Activated CD4-positive, alpha-beta memory T cell treated with anti-CD3 and anti-CD28 coated beads for 36 hours (primary cell): ENCODE data around the gene FCHSD1. TPM values are rescaled to one million over a fixed set of nuclear protein-coding genes. Genes with fewer than 3 reads are reported as not detected.

Experiments used
- CTCF ChIA-PET: fragments of 350-600 bp; sonication (Branson Sonifier 250); formaldehyde crosslinking; loops from one replicate; lab custom pipeline; 2021; ENCODE audit warnings: antibody characterized with exemption, inconsistent platforms; lab: Charles Lee
- POLR2A ChIA-PET: fragments of 350-600 bp; sonication (Branson Sonifier 250); formaldehyde crosslinking; loops from one replicate; lab custom pipeline; 2021; ENCODE audit warnings: antibody characterized with exemption; lab: Charles Lee
- DNase-seq: peaks from one replicate; pipeline ENCODE4 v3.0.0-alpha.2; 2020
- H3K27ac Mint-ChIP-seq: one replicate; pipeline ENCODE4 v1.8.0; 2021; ENCODE audit warnings: mixed read lengths
- H3K27me3 Mint-ChIP-seq: one replicate; pipeline ENCODE4 v1.8.0; 2021; ENCODE audit warnings: mixed read lengths
- H3K36me3 Mint-ChIP-seq: one replicate; pipeline ENCODE4 v1.8.0; 2021; ENCODE audit warnings: mixed read lengths
- H3K4me1 Mint-ChIP-seq: one replicate; pipeline ENCODE4 v1.8.0; 2021; ENCODE audit warnings: low read depth, mixed read lengths
- H3K4me3 Mint-ChIP-seq: one replicate; pipeline ENCODE4 v1.8.0; 2021; ENCODE audit warnings: mild to moderate bottlenecking, mixed read lengths
- H3K9me3 Mint-ChIP-seq: one replicate; pipeline ENCODE4 v1.8.0; 2021; ENCODE audit warnings: mixed read lengths
- intact Hi-C: fragments of 100-400 bp; cut with micrococcal nuclease; formaldehyde crosslinking; loops from one replicate; pipeline ENCODE4 v1.15.1; 2023
- total RNA-seq, 2 experiments: library from RNA; stranded (reverse); gene quantifications; one replicate each; pipeline ENCODE4 v1.2.3, GENCODE V29; 2021

Gene FCHSD1
- total RNA-seq, 2 experiments from 2014 or later = 40.1 to 46.0 TPM

GRCh38 chr5:141640698-141641097 lies 10.5 kb downstream of the FCHSD1 start:
- Mint-ChIP-seq H3K4me1 (peaks cover 34% of the 10 kb centered on the region), H3K36me3 (peaks cover 13% of the 10 kb centered on the region), H3K27ac (no peak overlapping the region), H3K4me3 (no peak overlapping the region), H3K27me3 (no peaks in the 10 kb centered on the region), H3K9me3 (no peaks in the 10 kb centered on the region)
- intact Hi-C loops = no loop called here
- POLR2A ChIA-PET = interaction anchor here (2.8 kb wide), 1 partner anchor 10 kb away, joined by 11 read pairs; the partner anchor contains the start of gene FCHSD1
- CTCF ChIA-PET = interaction anchor here (1.1 to 3.8 kb wide), 4 partner anchors 43 to 83 kb away, joined by 4 to 44 read pairs (median 5); no protein-coding TSS in a partner anchor
- DNase-seq = no peak

- CTCF ChIA-PET = interaction anchor here (0.8 to 1.1 kb wide), 2 partner anchors 47 to 76 kb away, joined by 3 to 4 read pairs; no protein-coding TSS in a partner anchor
- POLR2A ChIA-PET = no interaction called here
Measured at GRCh38 chr5:141640051-141640415, 11.2 kb downstream of the FCHSD1 start.

GRCh38 chr5:141639357-141640050 lies 11.7 kb downstream of the FCHSD1 start:
- ChIA-PET CTCF (interaction anchor here (0.8 to 10.4 kb wide), 4 partner anchors 21 to 76 kb away, joined by 3 to 120 read pairs (median 44); partner anchors contain the start of gene DIAPH1), POLR2A (interaction anchor here (3.7 kb wide), 1 partner anchor 11 kb away, joined by 32 read pairs; the partner anchor contains the start of gene FCHSD1)
- DNase-seq = no peak
- Mint-ChIP-seq H3K36me3 (peaks cover 9% of the 10 kb centered on the region), H3K27ac (no peak overlapping the region), H3K4me1 (peaks cover 46% of the 10 kb centered on the region), H3K9me3 (no peaks in the 10 kb centered on the region), H3K4me3 (no peak overlapping the region), H3K27me3 (no peaks in the 10 kb centered on the region)
- intact Hi-C loops = no loop called here

More at GRCh38 chr5:141640051-141640415, 11.2 kb downstream of the FCHSD1 start:
- DNase-seq = no peak
- H3K27ac Mint-ChIP-seq = no peak overlapping the region
- peaks cover 41% of the 10 kb centered on the region for H3K4me1 Mint-ChIP-seq
- H3K9me3 Mint-ChIP-seq = no peaks in the 10 kb centered on the region
- H3K4me3 Mint-ChIP-seq = no peak overlapping the region
- no peaks in the 10 kb centered on the region for H3K27me3 Mint-ChIP-seq
- H3K36me3 Mint-ChIP-seq = peaks cover 12% of the 10 kb centered on the region
- intact Hi-C loops = no loop called here

GRCh38 chr5:141638771-141639170 lies 12.4 kb downstream of the FCHSD1 start:
- POLR2A ChIA-PET = interaction anchor here (0.9 to 3.7 kb wide), 2 partner anchors 12 to 35 kb away, joined by 3 to 32 read pairs; partner anchors contain the start of gene FCHSD1

GRCh38 chr5:141637767-141638419 lies 13.3 kb downstream of the FCHSD1 start:
- peak overlapping the region; percentile 89 for H3K27ac Mint-ChIP-seq
- H3K4me1 Mint-ChIP-seq = peaks cover 54% of the 10 kb centered on the region
- POLR2A ChIA-PET = interaction anchor here (0.7 to 5.1 kb wide), 8 partner anchors 9 to 46 kb away, joined by 3 to 44 read pairs (median 6); partner anchors contain the start of genes DIAPH1 and FCHSD1
- no peaks in the 10 kb centered on the region for H3K27me3 Mint-ChIP-seq
- peak; percentile 72 for DNase-seq
- intact Hi-C loops = loop anchor here (2.0 kb wide), 1 partner anchor 45 kb away; no protein-coding TSS in a partner anchor
- CTCF ChIA-PET = interaction anchor here (1.0 to 10.4 kb wide), 13 partner anchors 12 to 80 kb away, joined by 3 to 120 read pairs (median 8); partner anchors contain the start of genes DIAPH1 and FCHSD1
- peak overlapping the region; percentile 94 for H3K4me3 Mint-ChIP-seq
- H3K36me3 Mint-ChIP-seq = peaks cover 14% of the 10 kb centered on the region
- H3K9me3 Mint-ChIP-seq = no peaks in the 10 kb centered on the region

More at GRCh38 chr5:141638771-141639170, 12.4 kb downstream of the FCHSD1 start:
- H3K4me3 Mint-ChIP-seq = peak overlapping the region; percentile 94
- H3K27me3 Mint-ChIP-seq = no peaks in the 10 kb centered on the region
- CTCF ChIA-PET = interaction anchor here (1.8 to 10.4 kb wide), 5 partner anchors 21 to 75 kb away, joined by 7 to 120 read pairs (median 27); partner anchors contain the start of gene DIAPH1
- peak overlapping the region; percentile 89 for H3K27ac Mint-ChIP-seq
- H3K9me3 Mint-ChIP-seq = no peaks in the 10 kb centered on the region
- no peak for DNase-seq
- H3K4me1 Mint-ChIP-seq = peaks cover 52% of the 10 kb centered on the region
- intact Hi-C loops = no loop called here
- peaks cover 12% of the 10 kb centered on the region for H3K36me3 Mint-ChIP-seq

- Mint-ChIP-seq H3K27ac (peak overlapping the region; percentile 80), H3K4me1 (peaks cover 54% of the 10 kb centered on the region), H3K27me3 (no peaks in the 10 kb centered on the region), H3K9me3 (no peaks in the 10 kb centered on the region), H3K4me3 (peak overlapping the region; percentile 94), H3K36me3 (peaks cover 17% of the 10 kb centered on the region)
- intact Hi-C loops = loop anchor here (2.0 kb wide), 1 partner anchor 44 kb away; no protein-coding TSS in a partner anchor
- POLR2A ChIA-PET = interaction anchor here (0.7 to 5.1 kb wide), 15 partner anchors 8 to 364 kb away, joined by 3 to 44 read pairs (median 4); partner anchors contain the start of genes DIAPH1, FCHSD1 and RNF14
- CTCF ChIA-PET = interaction anchor here (1.0 to 10.4 kb wide), 14 partner anchors 12 to 324 kb away, joined by 3 to 120 read pairs (median 8); partner anchors contain the start of genes DIAPH1 and FCHSD1
- peak; percentile 59 for DNase-seq
Measured at GRCh38 chr5:141637123-141637766, 14.0 kb downstream of the FCHSD1 start.

- Mint-ChIP-seq H3K4me1 (peaks cover 47% of the 10 kb centered on the region), H3K4me3 (peak within 1 kb of the TSS; percentile 94), H3K27me3 (no peaks in the 10 kb centered on the region), H3K36me3 (peaks cover 17% of the 10 kb centered on the region), H3K27ac (peak within 1 kb of the TSS; percentile 80), H3K9me3 (no peaks in the 10 kb centered on the region)
- DNase-seq = peak; percentile 96
- ChIA-PET CTCF (interaction anchor here (1.0 to 10.4 kb wide), 14 partner anchors 11 to 333 kb away, joined by 3 to 120 read pairs (median 8); partner anchors contain the start of genes DIAPH1, FCHSD1 and RNF14), POLR2A (interaction anchor here (0.8 to 5.1 kb wide), 15 partner anchors 11 to 365 kb away, joined by 3 to 44 read pairs (median 4); partner anchors contain the start of genes DIAPH1, FCHSD1 and RNF14)
- intact Hi-C loops = loop anchor here (1.0 to 2.0 kb wide), 4 partner anchors 15 to 44 kb away; partner anchors contain the start of gene FCHSD1
Measured at GRCh38 chr5:141636413-141637122, 14.7 kb downstream of the FCHSD1 start, which contains the start of the genes HDAC3 and RELL2. TSS of gene HDAC3 (minus strand) at chr5:141636849. CDS start at chr5:141636790, 59 bp downstream. TSS of gene RELL2 (plus strand) at chr5:141636997. CDS start at chr5:141638226, 1,229 bp downstream.

- DNase-seq = no peak
- ChIA-PET CTCF (interaction anchor here (1.0 to 10.4 kb wide), 8 partner anchors 18 to 333 kb away, joined by 3 to 120 read pairs (median 18); partner anchors contain the start of genes DIAPH1 and RNF14), POLR2A (interaction anchor here (1.1 to 5.1 kb wide), 11 partner anchors 11 to 366 kb away, joined by 3 to 44 read pairs (median 8); partner anchors contain the start of genes DIAPH1 and FCHSD1)
- intact Hi-C loops = loop anchor here (1.0 to 2.0 kb wide), 4 partner anchors 15 to 43 kb away; partner anchors contain the start of gene FCHSD1
- Mint-ChIP-seq H3K4me3 (peak overlapping the region; percentile 94), H3K9me3 (no peaks in the 10 kb centered on the region), H3K36me3 (peaks cover 14% of the 10 kb centered on the region), H3K27ac (peak overlapping the region; percentile 66), H3K4me1 (peaks cover 42% of the 10 kb centered on the region), H3K27me3 (no peaks in the 10 kb centered on the region)
Measured at GRCh38 chr5:141636106-141636412, 15.2 kb downstream of the FCHSD1 start.

- Mint-ChIP-seq H3K27ac (no peak overlapping the region), H3K27me3 (no peaks in the 10 kb centered on the region), H3K4me3 (peak overlapping the region; percentile 94), H3K9me3 (no peaks in the 10 kb centered on the region), H3K4me1 (peaks cover 38% of the 10 kb centered on the region), H3K36me3 (peaks cover 12% of the 10 kb centered on the region)
- CTCF ChIA-PET = interaction anchor here (1.0 to 10.4 kb wide), 7 partner anchors 18 to 333 kb away, joined by 3 to 120 read pairs (median 27); partner anchors contain the start of genes DIAPH1 and RNF14
- intact Hi-C loops = loop anchor here (1.0 to 2.0 kb wide), 4 partner anchors 16 to 43 kb away; partner anchors contain the start of gene FCHSD1
- DNase-seq = no peak
- POLR2A ChIA-PET = interaction anchor here (1.1 to 5.1 kb wide), 7 partner anchors 10 to 43 kb away, joined by 3 to 44 read pairs (median 10); partner anchors contain the start of genes DIAPH1 and FCHSD1
Measured at GRCh38 chr5:141635646-141636045, 15.6 kb downstream of the FCHSD1 start.

GRCh38 chr5:141634720-141635119 lies 16.5 kb downstream of the FCHSD1 start:
- Mint-ChIP-seq H3K4me3 (no peak overlapping the region), H3K27me3 (no peaks in the 10 kb centered on the region), H3K36me3 (peaks cover 14% of the 10 kb centered on the region), H3K4me1 (peaks cover 38% of the 10 kb centered on the region), H3K9me3 (no peaks in the 10 kb centered on the region), H3K27ac (no peak overlapping the region)
- ChIA-PET CTCF (interaction anchor here (1.1 to 10.4 kb wide), 5 partner anchors 17 to 71 kb away, joined by 3 to 120 read pairs (median 30); partner anchors contain the start of gene DIAPH1), POLR2A (interaction anchor here (2.4 to 5.1 kb wide), 2 partner anchors 13 to 17 kb away, joined by 8 to 44 read pairs; partner anchors contain the start of gene DIAPH1)
- intact Hi-C loops = no loop called here
- DNase-seq = no peak
